Vagina (tissue), 2 donors: ENCODE results near the gene PDE1C.

Experiments
- POLR2A ChIP-seq, 2 donors: fragments of 450-650 bp; IDR thresholded peaks; one replicate each; pipeline ENCODE4 v1.6.1; 2017; ENCODE audit warnings: antibody characterized with exemption in 2 of 2, mild to moderate bottlenecking in 2 of 2, moderate library complexity in 2 of 2
- TF ChIP-seq, protein P1 (sequence below), 3 experiments: fragments of 450-650 bp in 2 of 3; fragments of 200-600 bp in 1 of 3; sonication (generic) in 1 of 3; IDR thresholded peaks; one replicate each; pipeline ENCODE4 v1.5.1; 2017 to 2019; ENCODE audit warnings: antibody characterized with exemption in 3 of 3, mild to moderate bottlenecking in 2 of 3, moderate library complexity in 2 of 3

DNA sequence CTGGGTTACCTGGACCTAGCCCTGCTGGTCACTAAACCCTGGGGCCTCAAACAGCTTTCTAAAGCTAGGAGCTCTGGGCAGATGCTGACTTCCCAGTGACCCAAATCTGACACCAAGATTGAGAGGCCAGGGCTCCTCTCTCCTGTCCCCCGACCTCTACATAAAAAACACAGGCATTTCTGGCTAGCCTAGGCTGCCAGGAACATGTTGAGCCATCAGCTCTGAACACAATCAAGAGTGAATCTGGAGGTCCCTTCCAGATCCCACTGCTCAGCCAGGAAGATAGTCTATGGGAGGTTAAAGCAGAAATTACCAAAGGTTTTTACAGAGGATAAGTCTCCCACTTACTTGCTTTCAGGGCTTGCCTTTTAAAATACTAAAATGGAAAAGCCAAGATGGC is 22.1 kb upstream of the PDE1C start:
- TF ChIP-seq, protein P1, sequence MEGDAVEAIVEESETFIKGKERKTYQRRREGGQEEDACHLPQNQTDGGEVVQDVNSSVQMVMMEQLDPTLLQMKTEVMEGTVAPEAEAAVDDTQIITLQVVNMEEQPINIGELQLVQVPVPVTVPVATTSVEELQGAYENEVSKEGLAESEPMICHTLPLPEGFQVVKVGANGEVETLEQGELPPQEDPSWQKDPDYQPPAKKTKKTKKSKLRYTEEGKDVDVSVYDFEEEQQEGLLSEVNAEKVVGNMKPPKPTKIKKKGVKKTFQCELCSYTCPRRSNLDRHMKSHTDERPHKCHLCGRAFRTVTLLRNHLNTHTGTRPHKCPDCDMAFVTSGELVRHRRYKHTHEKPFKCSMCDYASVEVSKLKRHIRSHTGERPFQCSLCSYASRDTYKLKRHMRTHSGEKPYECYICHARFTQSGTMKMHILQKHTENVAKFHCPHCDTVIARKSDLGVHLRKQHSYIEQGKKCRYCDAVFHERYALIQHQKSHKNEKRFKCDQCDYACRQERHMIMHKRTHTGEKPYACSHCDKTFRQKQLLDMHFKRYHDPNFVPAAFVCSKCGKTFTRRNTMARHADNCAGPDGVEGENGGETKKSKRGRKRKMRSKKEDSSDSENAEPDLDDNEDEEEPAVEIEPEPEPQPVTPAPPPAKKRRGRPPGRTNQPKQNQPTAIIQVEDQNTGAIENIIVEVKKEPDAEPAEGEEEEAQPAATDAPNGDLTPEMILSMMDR (IDR thresholded peaks at IDR 0.05) = no peak
- no peak for TF ChIP-seq POLR2A (IDR thresholded peaks at IDR 0.05)
